OCI-LY3 (cell line): ENCODE measurements around the gene IGFBP3.

ENCODE experiments used
- H2AFZ ChIP-seq: fragments of 200-600, 300-600 bp; shearing (Covaris generic); 2 replicates; pipeline ENCODE4 v1.6.0; 2014; ENCODE audit warnings: antibody characterized with exemption, low read depth, low read length
- H3K27ac ChIP-seq: fragments of 200-600, 300-600 bp; sonication (generic); 2 replicates; pipeline ENCODE4 v1.5.1; 2014; ENCODE audit warnings: mild to moderate bottlenecking, low read length, moderate library complexity, mixed read lengths
- H3K27me3 ChIP-seq: fragments of 200-600, 300-600 bp; sonication (generic); 2 replicates; pipeline ENCODE4 v1.6.1; 2014; ENCODE audit warnings: low read depth, low read length, mixed read lengths
- H3K36me3 ChIP-seq: fragments of 200-600, 300-600 bp; sonication (generic); replicated peaks from 2 replicates; pipeline ENCODE3; 2014; ENCODE audit warnings: low read depth, low read length, mixed read lengths
- H3K4me1 ChIP-seq: fragments of 300-600, 200-600 bp; sonication (generic); 2 replicates; pipeline ENCODE4 v1.6.1; 2014; ENCODE audit warnings: low read length, mixed read lengths
- H3K4me2 ChIP-seq: fragments of 200-600, 300-600 bp; sonication (generic); 2 replicates; pipeline ENCODE4 v1.6.1; 2014; ENCODE audit warnings: low read length, mixed read lengths
- H3K4me3 ChIP-seq: fragments of 300-600, 200-600 bp; sonication (generic); 2 replicates; pipeline ENCODE4 v1.5.1; 2014; ENCODE audit warnings: antibody characterized with exemption, mild to moderate bottlenecking, low read length, moderate library complexity
- H3K79me2 ChIP-seq: fragments of 300-600, 200-600 bp; shearing (Covaris generic); 2 replicates; pipeline ENCODE4 v1.6.1; 2014; ENCODE audit warnings: mild to moderate bottlenecking, low read length, mixed read lengths
- H3K9ac ChIP-seq: fragments of 300-600, 200-600 bp; shearing (Covaris generic); 2 replicates; pipeline ENCODE4 v1.6.0; 2014; ENCODE audit warnings: mild to moderate bottlenecking, low read length, moderate library complexity
- H3K9me3 ChIP-seq: fragments of 200-600, 300-600 bp; shearing (Covaris generic); 2 replicates; pipeline ENCODE4 v1.6.1; 2014; ENCODE audit warnings: low read length, mixed read lengths; ENCODE audit not compliant: insufficient read depth
- H4K20me1 ChIP-seq: fragments of 200-600, 300-600 bp; sonication (generic); 2 replicates; pipeline ENCODE4 v1.6.1; 2016; ENCODE audit warnings: low read length, mixed read lengths; ENCODE audit not compliant: insufficient read depth
- CTCF ChIP-seq: fragments of 200-600, 300-600 bp; sonication (generic); IDR thresholded peaks from 2 replicates; pipeline ENCODE4 v1.5.1; 2014; ENCODE audit warnings: antibody characterized with exemption, low read length, low read depth
- EZH2phosphoT487 ChIP-seq: fragments of 200-600 bp; shearing (Covaris generic); IDR thresholded peaks from 2 replicates; pipeline ENCODE4 v1.6.1; 2018; ENCODE audit warnings: antibody characterized with exemption, mixed run types, low read depth

IGFBP3 gene

GRCh38 chr7:45890902-45891461 lies 30.1 kb downstream of the IGFBP3 start:
- TF ChIP-seq CTCF, result peak; percentile 77
- TF ChIP-seq EZH2phosphoT487, result no peak
- no peaks in the 10 kb centered on the region for H3K9me3 ChIP-seq
- H3K4me3 ChIP-seq, result no peak overlapping the region
- no peak overlapping the region for H3K4me2 ChIP-seq
- H3K36me3 ChIP-seq, result no peaks in the 10 kb centered on the region
- no peak overlapping the region for H3K9ac ChIP-seq
- H4K20me1 ChIP-seq, result no peaks in the 10 kb centered on the region
- H3K4me1 ChIP-seq, result no peaks in the 10 kb centered on the region
- H3K27ac ChIP-seq, result no peak overlapping the region
- no peaks in the 10 kb centered on the region for H3K79me2 ChIP-seq
- no peak overlapping the region for H2AFZ ChIP-seq
- peaks cover 5% of the 10 kb centered on the region; the same call in 1 of the 2 replicates for H3K27me3 ChIP-seq

DNA sequence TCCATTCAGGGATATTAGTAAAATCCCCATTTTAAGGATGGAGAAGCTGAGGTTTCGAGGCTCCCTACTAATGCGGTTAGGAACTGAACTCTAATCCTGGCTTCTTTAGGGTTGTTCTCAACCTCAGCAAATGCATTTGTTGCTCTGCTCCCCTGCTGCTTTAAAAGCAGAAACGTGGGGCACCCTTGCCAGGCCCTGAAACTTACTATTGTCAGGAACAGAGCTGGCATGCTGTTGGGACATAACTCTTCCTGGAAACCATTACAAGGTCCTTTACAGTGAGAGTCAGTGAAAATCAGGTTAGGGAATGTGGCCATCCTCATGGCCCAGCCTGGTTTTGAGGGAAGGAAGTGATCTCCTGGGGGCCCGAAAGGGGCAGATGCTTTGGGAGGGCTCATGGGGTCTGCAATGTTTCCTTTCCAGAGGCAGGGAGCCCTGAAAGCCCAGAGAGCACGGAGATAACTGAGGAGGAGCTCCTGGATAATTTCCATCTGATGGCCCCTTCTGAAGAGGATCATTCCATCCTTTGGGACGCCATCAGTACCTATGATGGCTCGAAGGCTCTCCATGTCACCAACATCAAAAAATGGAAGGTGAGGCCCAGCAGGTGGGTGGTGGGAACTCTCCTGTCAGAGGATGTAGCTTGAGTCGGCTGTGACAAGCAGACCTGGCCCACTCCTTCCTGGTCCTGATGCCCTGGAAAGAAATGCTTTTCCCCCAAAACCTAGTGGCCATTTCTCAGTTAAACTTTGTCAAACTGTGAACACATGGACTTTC lies 30.8 kb downstream of the IGFBP3 start:
- Histone ChIP-seq H3K4me3 (no peak overlapping the region), H3K36me3 (no peaks in the 10 kb centered on the region), H3K4me1 (no peaks in the 10 kb centered on the region), H3K27ac (no peak overlapping the region), H3K9me3 (no peaks in the 10 kb centered on the region), H3K27me3 (peaks cover 4% of the 10 kb centered on the region; the same call in 1 of the 2 replicates), H3K79me2 (no peaks in the 10 kb centered on the region), H3K9ac (no peak overlapping the region), H3K4me2 (no peak overlapping the region), H4K20me1 (no peaks in the 10 kb centered on the region), H2AFZ (no peak overlapping the region)
- TF ChIP-seq CTCF, result no peak
- TF ChIP-seq EZH2phosphoT487, result no peak

DNA sequence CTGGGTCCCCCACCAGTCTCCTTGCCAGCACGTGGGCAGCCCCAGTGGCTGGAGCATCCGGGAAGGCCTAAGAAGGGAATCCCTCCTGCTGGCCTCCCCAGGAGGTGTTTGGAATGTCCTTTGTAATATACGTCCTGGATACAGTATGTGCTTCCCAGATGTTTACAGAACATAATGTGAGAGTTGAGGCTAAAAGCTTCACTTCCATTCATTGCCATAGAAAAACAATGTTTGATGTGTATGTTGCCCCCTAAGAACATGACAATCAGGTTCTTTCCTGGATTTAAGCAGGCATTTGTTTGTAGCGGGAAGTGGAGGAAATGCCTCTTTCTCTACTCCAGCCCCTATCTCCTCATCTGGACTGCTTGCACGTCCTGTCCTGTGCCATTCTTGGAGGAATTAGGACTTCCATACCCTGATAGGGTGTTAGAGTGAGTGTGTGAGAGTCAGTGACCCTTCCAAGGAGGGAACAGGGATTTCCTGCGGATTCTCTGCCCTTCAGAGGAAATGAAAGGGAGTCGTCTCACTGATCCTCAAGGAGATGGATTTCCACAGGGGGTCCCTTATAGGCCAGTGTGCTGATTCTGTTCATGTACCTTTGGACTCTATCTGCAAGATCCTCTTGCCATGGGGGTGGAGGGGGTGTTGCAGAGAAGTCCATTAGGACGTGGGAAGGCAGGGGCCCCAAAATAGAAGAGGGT lies 31.6 kb downstream of the IGFBP3 start:
- Histone ChIP-seq H3K4me3 (no peak overlapping the region), H3K4me1 (no peaks in the 10 kb centered on the region), H3K4me2 (no peak overlapping the region), H3K27ac (no peak overlapping the region), H3K79me2 (no peaks in the 10 kb centered on the region), H2AFZ (no peak overlapping the region), H3K9me3 (no peaks in the 10 kb centered on the region), H3K36me3 (no peaks in the 10 kb centered on the region), H3K9ac (no peak overlapping the region), H4K20me1 (no peaks in the 10 kb centered on the region), H3K27me3 (peaks cover 4% of the 10 kb centered on the region; the same call in 1 of the 2 replicates)
- TF ChIP-seq EZH2phosphoT487 (no peak), CTCF (no peak)

DNA sequence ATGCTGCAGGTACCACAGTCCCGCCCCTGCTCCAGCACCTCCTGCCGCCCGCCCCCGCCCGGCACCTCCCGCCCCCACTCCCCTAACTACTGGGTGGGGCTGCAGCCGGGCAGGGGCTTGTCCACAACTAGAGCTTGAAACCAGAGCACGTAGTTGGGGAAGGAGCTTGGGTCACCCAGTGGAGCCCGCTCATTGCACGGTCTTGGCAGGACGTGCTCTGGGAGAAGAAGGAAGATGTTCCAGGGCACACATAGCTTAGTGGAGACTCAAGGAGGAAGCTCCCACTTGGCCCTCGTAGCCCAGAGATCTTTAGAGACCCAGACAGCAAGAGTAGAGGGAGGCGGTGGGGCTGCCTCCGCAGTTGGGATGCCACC lies 32.1 kb downstream of the IGFBP3 start:
- Histone ChIP-seq H3K4me2 (no peak overlapping the region), H3K9ac (no peak overlapping the region), H4K20me1 (no peaks in the 10 kb centered on the region), H3K4me1 (no peaks in the 10 kb centered on the region), H3K27ac (no peak overlapping the region), H2AFZ (no peak overlapping the region), H3K36me3 (no peaks in the 10 kb centered on the region), H3K79me2 (no peaks in the 10 kb centered on the region), H3K4me3 (no peak overlapping the region), H3K9me3 (no peaks in the 10 kb centered on the region), H3K27me3 (peaks cover 4% of the 10 kb centered on the region; the same call in 1 of the 2 replicates)
- TF ChIP-seq EZH2phosphoT487, result no peak
- no peak for TF ChIP-seq CTCF
